Measurements from ENCODE around the gene GTF3C6. TPM values are rescaled to one million over a fixed set of nuclear protein-coding genes. Genes with fewer than 3 reads are reported as not detected.
A peak's percentile ranks its signal among the peaks of the same experiment; 100 is the strongest.

The GTF3C6 gene
- polyA plus RNA-seq, 2 of the 4 experiments (the other 2 are of a cell fraction) = 105 to 110 TPM

DNA sequence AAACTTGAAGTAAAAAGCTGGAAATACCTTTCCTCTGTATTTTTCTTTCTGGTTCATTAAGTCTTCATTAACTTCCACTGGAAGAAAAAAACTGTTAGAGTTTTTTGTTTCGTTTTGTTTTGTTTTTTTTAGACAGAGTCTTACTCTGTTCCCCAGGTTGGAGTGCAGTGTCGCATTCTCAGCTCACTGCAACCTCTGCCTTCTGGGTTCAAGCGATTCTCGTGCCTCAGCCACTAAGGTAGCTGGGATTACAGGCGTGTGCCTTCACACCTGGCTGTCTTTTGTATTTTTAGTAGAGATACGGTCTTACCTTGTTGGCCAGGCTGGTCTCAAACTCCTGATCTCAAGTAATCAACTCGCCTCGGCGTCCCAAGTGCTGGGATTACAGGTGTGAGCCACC is 38.2 kb downstream of the GTF3C6 start:
- DNase-seq (ENCODE audit: low read depth in 1 of 2, low spot score in 1 of 2) (no peak), ATAC-seq (no peak), FAIRE-seq (no peak)
- 93% methylated on average over 9 of the region's 9 CpGs for WGBS (ENCODE audit: missing lambda C conversion rate)
- Histone ChIP-seq H3K4me1 (no peaks in the 10 kb centered on the region), H3K4me2 (no peak overlapping the region), H3K4me3 (no peak overlapping the region), H3K9me3 (no peaks in the 10 kb centered on the region), H3K27ac (no peak overlapping the region)
- ChIA-PET CTCF (no interaction called here), POLR2A (no interaction called here)
- TF ChIP-seq CBX2 (IDR thresholded peaks at IDR 0.05; ENCODE audit: borderline replicate concordance, low read depth) (no peak), CBX8 (IDR thresholded peaks at IDR 0.05) (no peak), PHF8 (IDR thresholded peaks at IDR 0.05; ENCODE audit: borderline replicate concordance, low read depth) (no peak), ESRRA (IDR thresholded peaks at IDR 0.05; ENCODE audit: borderline replicate concordance, low read length) (no peak), EP300 (IDR thresholded peaks at IDR 0.05) (no peak), MYC (IDR thresholded peaks at IDR 0.05; ENCODE audit: borderline replicate concordance, low read length) (no peak), NPAS2 (CRISPR knock-in tag; IDR thresholded peaks at IDR 0.05; ENCODE audit: borderline replicate concordance) (no peak), RAD21 (conservative IDR thresholded peaks at IDR 0.05 in 1 of 2, IDR thresholded peaks at IDR 0.05 in 1 of 2) (no peak)
- TF ChIP-seq, protein P1, sequence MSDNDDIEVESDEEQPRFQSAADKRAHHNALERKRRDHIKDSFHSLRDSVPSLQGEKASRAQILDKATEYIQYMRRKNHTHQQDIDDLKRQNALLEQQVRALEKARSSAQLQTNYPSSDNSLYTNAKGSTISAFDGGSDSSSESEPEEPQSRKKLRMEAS (IDR thresholded peaks at IDR 0.05) = no peak

DNA sequence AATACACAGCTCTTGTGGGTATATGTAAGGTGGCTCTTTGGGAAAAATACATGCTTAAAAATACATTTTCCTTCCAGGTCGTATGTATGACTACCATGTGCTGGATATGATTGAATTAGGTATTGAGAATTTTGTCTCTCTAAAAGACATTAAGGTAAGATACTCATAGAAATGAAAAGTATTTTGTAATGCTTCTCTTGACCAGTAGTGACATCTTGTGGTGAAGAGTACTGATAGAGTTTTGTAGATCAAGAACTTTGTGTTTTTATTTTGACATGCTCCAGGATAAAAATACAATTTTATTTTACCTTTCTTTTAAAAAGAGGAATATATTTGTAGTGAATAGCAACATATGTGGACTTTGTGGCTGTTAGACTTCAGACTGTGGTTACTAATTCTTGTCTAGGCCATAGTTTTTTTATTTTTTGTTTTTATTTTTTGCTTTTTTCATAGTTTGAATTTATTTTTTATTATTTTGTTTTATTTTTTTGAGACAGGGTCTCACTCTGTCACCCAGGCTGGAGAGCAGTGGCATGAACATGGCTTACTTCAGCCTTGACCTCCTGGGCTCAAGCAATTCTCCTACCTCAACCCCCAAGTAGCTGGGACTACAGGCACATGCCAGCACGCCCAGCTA is 41.2 kb downstream of the GTF3C6 start:
- peak in 1 of 2 experiments; percentile 38; a peak in 1 of 6 replicates for ATAC-seq
- H3K4me2 ChIP-seq = no peak overlapping the region
- no peak for FAIRE-seq
- no peak overlapping the region for H3K4me3 ChIP-seq
- TF ChIP-seq ZSCAN20 (CRISPR knock-in tag; IDR thresholded peaks at IDR 0.05) = no peak
- TF ChIP-seq, protein P2, sequence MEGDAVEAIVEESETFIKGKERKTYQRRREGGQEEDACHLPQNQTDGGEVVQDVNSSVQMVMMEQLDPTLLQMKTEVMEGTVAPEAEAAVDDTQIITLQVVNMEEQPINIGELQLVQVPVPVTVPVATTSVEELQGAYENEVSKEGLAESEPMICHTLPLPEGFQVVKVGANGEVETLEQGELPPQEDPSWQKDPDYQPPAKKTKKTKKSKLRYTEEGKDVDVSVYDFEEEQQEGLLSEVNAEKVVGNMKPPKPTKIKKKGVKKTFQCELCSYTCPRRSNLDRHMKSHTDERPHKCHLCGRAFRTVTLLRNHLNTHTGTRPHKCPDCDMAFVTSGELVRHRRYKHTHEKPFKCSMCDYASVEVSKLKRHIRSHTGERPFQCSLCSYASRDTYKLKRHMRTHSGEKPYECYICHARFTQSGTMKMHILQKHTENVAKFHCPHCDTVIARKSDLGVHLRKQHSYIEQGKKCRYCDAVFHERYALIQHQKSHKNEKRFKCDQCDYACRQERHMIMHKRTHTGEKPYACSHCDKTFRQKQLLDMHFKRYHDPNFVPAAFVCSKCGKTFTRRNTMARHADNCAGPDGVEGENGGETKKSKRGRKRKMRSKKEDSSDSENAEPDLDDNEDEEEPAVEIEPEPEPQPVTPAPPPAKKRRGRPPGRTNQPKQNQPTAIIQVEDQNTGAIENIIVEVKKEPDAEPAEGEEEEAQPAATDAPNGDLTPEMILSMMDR (IDR thresholded peaks at IDR 0.05) = peak; percentile 63
- no peak for TF ChIP-seq CEBPB (IDR thresholded peaks at IDR 0.05)
- TF ChIP-seq MAZ (IDR thresholded peaks at IDR 0.05; ENCODE audit: borderline replicate concordance, low read depth, low read length) = no peak
- peak; percentile 64 to 73 for TF ChIP-seq RAD21 (conservative IDR thresholded peaks at IDR 0.05 in 1 of 2, IDR thresholded peaks at IDR 0.05 in 1 of 2)
- no peak for TF ChIP-seq HOXA7 (CRISPR knock-in tag; IDR thresholded peaks at IDR 0.05)
- no peak for TF ChIP-seq RNF2 (IDR thresholded peaks at IDR 0.05; ENCODE audit: borderline replicate concordance, low read depth)
- no peak for TF ChIP-seq NPAS2 (CRISPR knock-in tag; IDR thresholded peaks at IDR 0.05; ENCODE audit: borderline replicate concordance)
- TF ChIP-seq ZNF302 (CRISPR knock-in tag; IDR thresholded peaks at IDR 0.05) = no peak
- TF ChIP-seq GATA3 (IDR thresholded peaks at IDR 0.05; ENCODE audit: borderline replicate concordance) = no peak
- peak; percentile 55 for TF ChIP-seq SMC3 (IDR thresholded peaks at IDR 0.05)
- no peak for TF ChIP-seq KDM1A (IDR thresholded peaks at IDR 0.05; ENCODE audit: low read depth)
- ChIA-PET POLR2A (no interaction called here), CTCF (interaction anchor here (0.6 to 1.8 kb wide), 5 partner anchors 8 to 475 kb away, joined by 3 to 8 read pairs (median 3); no protein-coding TSS in a partner anchor)
- H3K27ac ChIP-seq = no peak overlapping the region
- no peaks in the 10 kb centered on the region for H3K9me3 ChIP-seq
- no peaks in the 10 kb centered on the region for H3K4me1 ChIP-seq
- DNase-seq (ENCODE audit: low read depth in 1 of 2, low spot score in 1 of 2) = peak in 1 of 2 experiments; percentile 35
- WGBS (ENCODE audit: missing lambda C conversion rate) = 50% methylated on average over 2 of the region's 2 CpGs

DNA sequence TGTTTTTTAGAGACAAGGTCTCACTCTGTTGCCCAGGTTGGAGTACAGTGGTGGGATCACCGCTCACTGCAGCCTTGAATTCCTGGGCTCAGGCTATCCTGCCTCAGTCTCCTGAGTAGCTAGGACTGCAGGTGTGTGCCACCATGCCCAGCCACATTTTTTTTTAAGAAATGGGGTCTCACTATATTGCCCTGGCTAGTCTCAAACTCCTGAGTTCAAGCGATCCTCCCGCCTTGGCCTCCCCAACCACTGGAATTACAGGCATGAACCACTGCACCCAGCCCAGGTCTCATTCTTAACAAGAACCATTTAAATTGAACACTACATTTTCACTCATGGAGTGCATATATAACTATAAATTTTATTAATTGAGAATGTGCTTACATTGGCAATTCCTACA is 43.8 kb downstream of the GTF3C6 start:
- H3K4me1 ChIP-seq = no peaks in the 10 kb centered on the region
- ChIA-PET CTCF (no interaction called here), POLR2A (no interaction called here)
- 97% methylated on average over 3 of the region's 3 CpGs for WGBS (ENCODE audit: missing lambda C conversion rate)
- ATAC-seq (no peak), FAIRE-seq (no peak), DNase-seq (ENCODE audit: low read depth in 1 of 2, low spot score in 1 of 2) (no peak)
- no peak overlapping the region for H3K27ac ChIP-seq
- no peak overlapping the region for H3K4me2 ChIP-seq
- H3K9me3 ChIP-seq = no peaks in the 10 kb centered on the region
- TF ChIP-seq ZSCAN20 (CRISPR knock-in tag; IDR thresholded peaks at IDR 0.05) (no peak), RARB (CRISPR knock-in tag; IDR thresholded peaks at IDR 0.05) (no peak), POLR2A (IDR thresholded peaks at IDR 0.05; ENCODE audit: low read length) (no peak), HOXB5 (CRISPR knock-in tag; IDR thresholded peaks at IDR 0.05) (no peak), MAZ (IDR thresholded peaks at IDR 0.05; ENCODE audit: borderline replicate concordance, low read depth, low read length) (no peak), TP53 (CRISPR knock-in tag; IDR thresholded peaks at IDR 0.05) (no peak), CEBPB (IDR thresholded peaks at IDR 0.05) (no peak)
- TF ChIP-seq, protein P3, sequence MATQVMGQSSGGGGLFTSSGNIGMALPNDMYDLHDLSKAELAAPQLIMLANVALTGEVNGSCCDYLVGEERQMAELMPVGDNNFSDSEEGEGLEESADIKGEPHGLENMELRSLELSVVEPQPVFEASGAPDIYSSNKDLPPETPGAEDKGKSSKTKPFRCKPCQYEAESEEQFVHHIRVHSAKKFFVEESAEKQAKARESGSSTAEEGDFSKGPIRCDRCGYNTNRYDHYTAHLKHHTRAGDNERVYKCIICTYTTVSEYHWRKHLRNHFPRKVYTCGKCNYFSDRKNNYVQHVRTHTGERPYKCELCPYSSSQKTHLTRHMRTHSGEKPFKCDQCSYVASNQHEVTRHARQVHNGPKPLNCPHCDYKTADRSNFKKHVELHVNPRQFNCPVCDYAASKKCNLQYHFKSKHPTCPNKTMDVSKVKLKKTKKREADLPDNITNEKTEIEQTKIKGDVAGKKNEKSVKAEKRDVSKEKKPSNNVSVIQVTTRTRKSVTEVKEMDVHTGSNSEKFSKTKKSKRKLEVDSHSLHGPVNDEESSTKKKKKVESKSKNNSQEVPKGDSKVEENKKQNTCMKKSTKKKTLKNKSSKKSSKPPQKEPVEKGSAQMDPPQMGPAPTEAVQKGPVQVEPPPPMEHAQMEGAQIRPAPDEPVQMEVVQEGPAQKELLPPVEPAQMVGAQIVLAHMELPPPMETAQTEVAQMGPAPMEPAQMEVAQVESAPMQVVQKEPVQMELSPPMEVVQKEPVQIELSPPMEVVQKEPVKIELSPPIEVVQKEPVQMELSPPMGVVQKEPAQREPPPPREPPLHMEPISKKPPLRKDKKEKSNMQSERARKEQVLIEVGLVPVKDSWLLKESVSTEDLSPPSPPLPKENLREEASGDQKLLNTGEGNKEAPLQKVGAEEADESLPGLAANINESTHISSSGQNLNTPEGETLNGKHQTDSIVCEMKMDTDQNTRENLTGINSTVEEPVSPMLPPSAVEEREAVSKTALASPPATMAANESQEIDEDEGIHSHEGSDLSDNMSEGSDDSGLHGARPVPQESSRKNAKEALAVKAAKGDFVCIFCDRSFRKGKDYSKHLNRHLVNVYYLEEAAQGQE (IDR thresholded peaks at IDR 0.05) = no peak
- TF ChIP-seq, protein P4, sequence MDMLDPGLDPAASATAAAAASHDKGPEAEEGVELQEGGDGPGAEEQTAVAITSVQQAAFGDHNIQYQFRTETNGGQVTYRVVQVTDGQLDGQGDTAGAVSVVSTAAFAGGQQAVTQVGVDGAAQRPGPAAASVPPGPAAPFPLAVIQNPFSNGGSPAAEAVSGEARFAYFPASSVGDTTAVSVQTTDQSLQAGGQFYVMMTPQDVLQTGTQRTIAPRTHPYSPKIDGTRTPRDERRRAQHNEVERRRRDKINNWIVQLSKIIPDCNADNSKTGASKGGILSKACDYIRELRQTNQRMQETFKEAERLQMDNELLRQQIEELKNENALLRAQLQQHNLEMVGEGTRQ (IDR thresholded peaks at IDR 0.05) = no peak
- no peak overlapping the region for H3K4me3 ChIP-seq
